HG02759 (cell line): Measurements from ENCODE around the gene PRM1.

ENCODE experiments used
- ATAC-seq: cut with Tn5 transposase; IDR thresholded peaks from one replicate; pipeline ENCODE4 v1.9.1; 2021; ENCODE audit warnings: mild to moderate bottlenecking, moderate library complexity; ENCODE audit not compliant: unreplicated experiment

Gene PRM1, protein sequence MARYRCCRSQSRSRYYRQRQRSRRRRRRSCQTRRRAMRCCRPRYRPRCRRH

DNA sequence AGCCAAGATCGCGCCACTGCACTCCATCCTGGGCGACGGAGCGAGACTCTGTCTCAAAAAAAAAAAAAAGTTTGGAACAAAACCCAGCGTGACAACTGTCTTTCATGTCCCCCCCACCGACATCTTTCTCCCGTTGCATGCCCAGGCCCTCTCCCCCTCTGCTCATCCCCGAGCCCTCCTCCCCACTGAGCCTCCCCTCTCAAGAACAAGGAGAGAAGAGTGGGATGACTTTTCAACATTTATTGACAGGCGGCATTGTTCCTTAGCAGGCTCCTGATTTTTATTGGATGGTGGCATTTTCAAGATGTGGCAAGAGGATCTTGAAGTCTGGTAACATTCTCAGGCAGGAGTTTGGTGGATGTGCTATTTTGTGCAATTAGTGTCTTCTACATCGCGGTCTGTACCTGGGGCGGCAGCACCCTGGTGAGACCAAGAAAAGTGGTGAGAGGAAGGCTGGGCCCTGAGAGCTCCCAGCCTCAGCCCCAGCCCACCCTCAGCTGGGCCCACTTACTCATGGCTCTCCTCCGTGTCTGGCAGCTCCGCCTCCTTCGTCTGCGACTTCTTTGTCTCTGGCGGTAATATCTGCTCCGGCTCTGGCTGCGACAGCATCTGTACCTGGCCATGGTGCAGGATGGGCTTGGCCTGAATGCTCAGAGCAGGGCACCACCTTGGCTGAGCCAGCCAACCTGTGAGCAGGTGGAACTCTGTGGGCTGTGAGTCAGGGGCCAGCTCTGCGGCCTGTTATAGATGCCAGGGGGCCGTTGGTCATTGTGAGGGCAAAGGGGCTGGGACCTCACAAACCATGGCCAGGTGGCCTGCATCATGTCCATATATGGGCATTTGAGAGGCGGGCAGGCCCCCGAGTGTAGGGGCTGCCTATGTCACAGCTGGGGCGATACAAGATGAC is at the start of gene PRM1:
TSS of gene PRM1 (minus strand) at position 715 of the 907 bp plus-strand sequence. CDS start at position 623, 92 bp downstream.
- no peak for ATAC-seq

DNA sequence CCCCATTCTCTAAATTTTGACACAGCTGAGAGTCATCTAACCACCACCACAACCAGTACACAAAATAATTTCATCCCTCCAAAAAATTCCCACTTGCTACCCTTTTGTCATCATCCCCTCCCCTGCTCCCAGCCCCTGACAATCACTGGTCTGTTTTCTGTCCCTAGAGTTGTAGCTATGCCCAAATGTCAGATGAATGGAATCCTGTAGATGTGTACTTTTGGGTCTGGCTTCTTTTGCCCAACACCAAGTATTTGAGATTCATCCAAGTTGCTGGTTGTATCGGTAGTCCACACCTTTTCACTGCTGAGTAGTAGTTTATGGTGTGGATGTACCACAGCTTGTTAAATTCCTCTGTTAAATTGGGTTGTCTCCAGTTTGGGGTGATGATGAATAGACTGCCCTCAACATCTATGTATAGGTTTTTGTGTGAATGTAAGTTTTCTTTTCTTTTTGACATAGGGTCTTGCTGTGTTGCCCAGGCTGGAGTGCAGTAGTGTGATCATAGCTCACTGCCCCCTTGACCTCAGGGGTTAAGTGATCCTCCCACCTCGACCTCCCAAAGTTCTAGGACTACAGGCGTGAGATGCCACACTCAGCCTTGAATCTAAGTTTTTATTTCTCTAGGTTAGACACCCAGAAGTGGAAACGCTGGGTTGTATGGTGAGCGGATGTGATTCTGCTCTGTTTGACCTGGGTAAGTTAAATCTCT is 49.6 kb upstream of the PRM1 start:
- ATAC-seq = no peak

- no peak for ATAC-seq
Observed at GRCh38 chr16:11329891-11330290, 48.8 kb upstream of the PRM1 start.

DNA sequence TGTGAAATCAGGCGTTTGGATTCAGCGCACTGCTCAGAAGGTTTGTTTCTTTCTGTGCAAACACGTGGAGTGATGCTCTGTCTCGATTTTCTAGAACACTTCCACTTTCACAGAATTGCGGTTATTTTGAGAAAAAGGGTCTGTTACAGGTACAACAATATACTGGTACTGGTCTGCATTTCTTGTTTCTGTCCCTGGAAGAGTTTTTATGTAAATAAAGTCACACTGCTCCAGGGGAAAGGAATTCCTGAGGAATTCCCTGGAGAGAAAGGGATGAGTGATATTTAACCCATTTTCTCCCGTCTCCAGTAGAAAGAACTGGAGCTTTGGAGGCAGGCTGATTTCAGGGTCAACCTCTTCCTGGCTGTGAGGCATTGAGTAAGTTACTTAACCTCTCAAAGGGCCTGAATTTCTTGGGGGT is 48.0 kb upstream of the PRM1 start:
- ATAC-seq = no peak

DNA sequence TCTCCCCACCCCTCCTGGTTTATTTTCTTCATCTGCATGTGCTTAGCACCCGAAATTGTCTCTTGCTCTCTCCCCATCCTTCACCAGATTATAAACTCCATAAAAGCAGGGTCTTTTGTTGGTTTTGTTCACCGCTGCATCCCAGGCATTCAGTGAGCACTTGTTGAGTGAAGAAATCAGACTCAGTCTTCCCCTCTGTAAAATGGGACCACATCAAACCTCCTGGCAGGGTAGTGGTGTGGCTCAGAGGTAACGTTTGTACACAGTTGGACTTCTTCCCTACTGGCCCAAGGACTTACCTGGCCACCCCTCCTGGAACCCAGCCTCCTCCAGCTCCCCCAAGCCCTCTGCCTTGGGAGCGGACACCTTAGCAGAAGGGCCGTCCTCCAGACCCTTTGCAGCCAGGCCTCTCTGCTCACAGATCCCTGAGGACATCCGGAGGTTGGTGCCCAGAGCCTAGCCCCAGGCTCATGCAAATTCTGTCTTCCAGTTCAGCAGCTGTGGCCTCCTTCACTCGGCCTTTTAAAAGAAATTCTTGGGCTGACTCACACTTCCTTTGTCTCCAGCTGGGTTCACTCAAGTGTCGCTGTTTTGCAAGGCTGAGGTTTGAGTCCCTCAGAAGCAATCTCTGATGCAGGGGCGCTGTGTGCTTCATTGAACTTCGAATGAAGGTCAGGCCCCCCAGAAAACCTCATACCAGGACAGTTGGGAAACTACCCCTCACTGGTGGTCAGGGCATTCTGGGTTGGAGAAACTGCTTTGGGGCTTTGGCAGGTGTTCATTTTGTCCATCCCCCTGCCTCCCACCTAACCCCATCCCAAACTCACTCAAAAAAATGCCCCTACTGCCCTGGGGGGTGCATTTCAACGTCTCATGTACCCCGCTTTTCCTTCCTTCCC is 47.3 kb upstream of the PRM1 start:
- peak; percentile 71 for ATAC-seq

GRCh38 chr16:11327277-11328171 is 46.4 kb upstream of the PRM1 start:
- peak; percentile 51 for ATAC-seq

GRCh38 chr16:11326737-11327276 is 45.7 kb upstream of the PRM1 start:
- ATAC-seq = no peak

DNA sequence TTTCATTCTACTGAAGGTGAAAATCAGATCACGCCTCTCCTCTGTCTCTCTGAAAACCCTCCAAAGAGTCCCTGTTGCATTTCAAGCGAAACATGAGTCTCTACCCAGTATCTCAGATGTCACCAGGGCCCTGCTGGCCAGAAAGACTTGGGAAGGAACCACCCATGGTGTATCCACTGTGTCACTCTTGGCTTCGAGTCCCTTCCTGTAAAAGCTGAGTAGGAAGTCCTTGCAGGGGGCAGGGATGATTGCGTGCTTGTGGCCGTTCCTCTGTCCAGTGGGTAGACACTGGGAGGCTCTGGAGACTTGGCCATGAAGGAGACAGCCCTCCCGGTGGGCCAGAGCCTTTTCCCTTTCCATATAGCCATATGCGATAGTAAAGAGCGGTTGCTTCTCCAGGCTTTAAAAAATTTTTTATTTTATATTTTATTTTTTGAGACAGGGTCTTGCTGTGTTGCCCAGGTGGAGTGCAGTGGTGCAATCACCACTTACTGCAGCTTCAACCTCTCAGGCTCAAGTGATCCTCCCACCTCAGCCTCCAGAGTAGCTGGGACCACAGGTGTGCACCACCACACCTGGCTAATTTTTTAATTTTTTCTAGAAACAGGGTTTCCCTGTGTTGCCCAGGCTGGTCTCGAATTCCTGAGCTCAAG is 45.1 kb upstream of the PRM1 start:
- no peak for ATAC-seq

GRCh38 chr16:11325404-11326083 is 44.4 kb upstream of the PRM1 start:
- ATAC-seq = peak; percentile 22

GRCh38 chr16:11323551-11324336 is 42.6 kb upstream of the PRM1 start:
- no peak for ATAC-seq

- no peak for ATAC-seq
Observed at GRCh38 chr16:11322823-11323222, 41.7 kb upstream of the PRM1 start.

DNA sequence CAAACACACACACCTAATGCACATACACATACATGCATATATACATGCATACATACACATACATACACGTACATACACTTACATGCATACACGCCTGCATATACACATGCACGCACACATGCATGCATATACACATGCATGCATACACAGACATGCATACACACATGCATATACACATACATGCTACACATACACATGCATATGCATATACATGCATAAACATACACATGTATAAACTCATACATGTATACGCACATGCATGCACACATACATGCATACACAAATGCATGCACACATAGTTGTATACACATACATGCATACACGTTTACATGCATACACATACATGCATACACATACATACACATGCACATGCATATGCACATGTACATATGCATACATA is 40.5 kb upstream of the PRM1 start:
- no peak for ATAC-seq

DNA sequence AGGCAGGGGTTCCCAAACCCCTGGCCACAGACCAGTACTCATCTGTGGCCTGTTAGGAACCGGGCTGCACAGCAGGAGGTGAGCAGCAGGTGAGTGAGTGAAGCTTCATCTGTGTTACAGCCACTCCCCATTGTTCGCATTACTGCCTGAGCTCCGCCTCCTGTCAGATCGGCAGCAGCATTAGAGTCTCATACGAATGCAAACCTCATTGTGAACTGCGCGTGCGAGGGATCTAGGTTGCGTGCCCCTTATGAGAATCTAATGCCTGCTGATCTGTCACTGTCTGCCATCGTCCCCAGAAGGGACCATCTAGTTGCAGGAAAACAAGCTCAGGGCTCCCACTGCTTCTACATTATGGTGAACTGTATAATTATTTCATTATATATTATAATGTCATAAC is 39.0 kb upstream of the PRM1 start:
- ATAC-seq = no peak

GRCh38 chr16:11319529-11320146 is 38.5 kb upstream of the PRM1 start:
- no peak for ATAC-seq

GRCh38 chr16:11318817-11319216 is 37.7 kb upstream of the PRM1 start:
- no peak for ATAC-seq

GRCh38 chr16:11316331-11317015 is 35.3 kb upstream of the PRM1 start:
- ATAC-seq = no peak

GRCh38 chr16:11315510-11315909 is 34.4 kb upstream of the PRM1 start:
- ATAC-seq = no peak
